GM23248 (cell line): ENCODE measurements around the gene NUP98. TPM values are rescaled to one million over a fixed set of nuclear protein-coding genes. Genes with fewer than 3 reads are reported as not detected.
"Not testable (repeated sequence)": the region's sequence is repeated elsewhere in the genome, so short reads cannot be mapped to it uniquely, and the experiment has no call there.

ENCODE experiments used
- DNase-seq: peaks from one replicate; pipeline ENCODE4 v3.0.0-alpha.2; 2015
- H2AFZ ChIP-seq: fragments of 200-600 bp; sonication (generic); 2 replicates; pipeline ENCODE4 v1.6.1; 2016; ENCODE audit warnings: antibody characterized with exemption
- H3F3A ChIP-seq: fragments of 200-600 bp; sonication (generic); 2 replicates; pipeline ENCODE4 v1.6.1; 2016; ENCODE audit warnings: mild to moderate bottlenecking, antibody characterized with exemption, mixed run types; ENCODE audit not compliant: insufficient read depth
- H3K27ac ChIP-seq: fragments of 200-600 bp; sonication (generic); 2 replicates; pipeline ENCODE4 v1.5.1; 2016; ENCODE audit warnings: mild to moderate bottlenecking
- H3K27me3 ChIP-seq: fragments of 200-600 bp; sonication (generic); replicated peaks from 2 replicates; pipeline ENCODE4 v1.6.1; 2016; ENCODE audit warnings: mild to moderate bottlenecking; ENCODE audit not compliant: insufficient read depth
- H3K36me3 ChIP-seq: fragments of 200-600 bp; sonication (generic); 2 replicates; pipeline ENCODE4 v1.6.1; 2016; ENCODE audit warnings: low read depth, mild to moderate bottlenecking
- H3K4me1 ChIP-seq: fragments of 200-600 bp; sonication (generic); 2 replicates; pipeline ENCODE4 v1.6.1; 2016; ENCODE audit warnings: mild to moderate bottlenecking; ENCODE audit not compliant: insufficient read depth
- H3K4me2 ChIP-seq: fragments of 200-600 bp; sonication (generic); one replicate; pipeline ENCODE4 v1.6.1; 2016; ENCODE audit warnings: mild to moderate bottlenecking; ENCODE audit not compliant: unreplicated experiment
- H3K4me3 ChIP-seq: fragments of 200-600 bp; sonication (generic); 2 replicates; pipeline ENCODE4 v1.5.1; 2016; ENCODE audit warnings: mild to moderate bottlenecking
- H3K79me2 ChIP-seq: fragments of 200-600 bp; sonication (generic); 2 replicates; pipeline ENCODE4 v1.6.1; 2016; ENCODE audit warnings: mild to moderate bottlenecking; ENCODE audit not compliant: insufficient read depth
- H3K9ac ChIP-seq: fragments of 200-600 bp; sonication (generic); 2 replicates; pipeline ENCODE4 v1.6.1; 2016; ENCODE audit warnings: mild to moderate bottlenecking
- H3K9me2 ChIP-seq: fragments of 200-600 bp; sonication (generic); 2 replicates; pipeline ENCODE4 v1.6.1; 2016; ENCODE audit warnings: mixed run types, mild to moderate bottlenecking, moderate library complexity; ENCODE audit not compliant: insufficient read depth
- H3K9me3 ChIP-seq: fragments of 200-600 bp; sonication (generic); one replicate; pipeline ENCODE4 v1.6.1; 2017; ENCODE audit warnings: low read depth
- H4K20me1 ChIP-seq: fragments of 200-600 bp; sonication (generic); 2 replicates; pipeline ENCODE4 v1.6.0; 2016; ENCODE audit not compliant: insufficient read depth
- EZH2 ChIP-seq: fragments of 200-600 bp; sonication (generic); IDR thresholded peaks from 2 replicates; pipeline ENCODE4 v1.6.1; 2018; ENCODE audit warnings: antibody characterized with exemption, mild to moderate bottlenecking; ENCODE audit not compliant: insufficient read depth, poor library complexity, severe bottlenecking
- EZH2phosphoT487 ChIP-seq: fragments of 200-600 bp; sonication (generic); IDR thresholded peaks from 2 replicates; pipeline ENCODE4 v1.6.1; 2018; ENCODE audit warnings: antibody characterized with exemption, moderate library complexity, mild to moderate bottlenecking, low read depth; ENCODE audit not compliant: insufficient read depth
- WGBS, 2 experiments: methylation state at CpG; one replicate each; pipeline ENCODE4 v1.1.6; 2015 to 2017; ENCODE audit warnings: low lambda C conversion rate in 2 of 2, low coverage in 1 of 2; ENCODE audit errors: missing lambda C conversion rate in 2 of 2; 5-methylcytosine and 5-hydroxymethylcytosine counted together
- in situ Hi-C: fragments of 300-500 bp; cut with MboI; formaldehyde crosslinking; loops from 2 replicates; pipeline ENCODE4 v1.15.0; 2020
- polyA plus RNA-seq: library from polyadenylated mRNA; unstranded; fragments of >200 nt; fragmentation: Nextera tagmentation; extraction: Ambion mirVana; gene quantifications from 2 replicates; pipeline ENCODE4 v1.2.1, GENCODE V29; 2016
- total RNA-seq: library from RNA; depleted of rRNA; stranded (reverse); fragments of >200 nt; shearing (Covaris generic); gene quantifications from 2 replicates; pipeline ENCODE4 v1.2.3, GENCODE V29; 2014

The NUP98 gene
- total and polyA plus RNA-seq, 2 experiments from 2014 or later = 30.5 to 79.3 TPM

DNA sequence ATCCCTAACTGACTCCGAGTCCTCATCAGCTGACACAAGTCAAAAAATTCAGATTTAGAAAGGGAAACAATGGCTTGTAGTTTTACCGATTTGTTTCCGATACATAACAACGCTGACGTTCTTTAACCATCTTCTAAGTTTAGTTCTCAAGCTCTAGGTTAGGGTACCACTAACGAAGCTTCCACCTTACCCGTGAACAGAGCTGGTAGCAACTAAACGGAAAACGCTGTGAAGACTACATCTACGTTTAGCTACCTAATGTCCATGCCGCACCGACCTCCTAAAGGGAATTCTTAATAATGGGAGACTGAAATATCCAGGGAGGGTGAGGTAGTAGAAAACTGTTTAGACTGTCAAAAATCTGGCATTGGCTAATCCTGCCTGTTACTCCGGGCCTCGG, 1.0 kb downstream of the NUP98 start:
- DNase-seq = peak; percentile 44
- no peaks in the 10 kb centered on the region for H3K9me3 ChIP-seq
- H4K20me1 ChIP-seq = peaks cover 2% of the 10 kb centered on the region; the same call in 1 of the 2 replicates
- H3K9me2 ChIP-seq = no peaks in the 10 kb centered on the region
- H3K4me2 ChIP-seq = peak overlapping the region; percentile 96
- in situ Hi-C loops = no loop called here
- H3K9ac ChIP-seq = peak overlapping the region; percentile 99
- no peaks in the 10 kb centered on the region for H3K27me3 ChIP-seq
- peaks cover 5% of the 10 kb centered on the region; the same call in 1 of the 2 replicates for H3F3A ChIP-seq
- TF ChIP-seq EZH2 = no peak
- no peak for TF ChIP-seq EZH2phosphoT487
- peaks cover 15% of the 10 kb centered on the region for H3K36me3 ChIP-seq
- peak overlapping the region; percentile 87 for H3K27ac ChIP-seq
- H3K79me2 ChIP-seq = peaks cover 60% of the 10 kb centered on the region
- H3K4me1 ChIP-seq = peaks cover 16% of the 10 kb centered on the region
- peak overlapping the region; percentile 59; the same call in 1 of the 2 replicates for H2AFZ ChIP-seq
- H3K4me3 ChIP-seq = peak overlapping the region; percentile 98
- 1 to 2% methylated on average over 14 of the region's 14 CpGs for WGBS, 2 experiments

DNA sequence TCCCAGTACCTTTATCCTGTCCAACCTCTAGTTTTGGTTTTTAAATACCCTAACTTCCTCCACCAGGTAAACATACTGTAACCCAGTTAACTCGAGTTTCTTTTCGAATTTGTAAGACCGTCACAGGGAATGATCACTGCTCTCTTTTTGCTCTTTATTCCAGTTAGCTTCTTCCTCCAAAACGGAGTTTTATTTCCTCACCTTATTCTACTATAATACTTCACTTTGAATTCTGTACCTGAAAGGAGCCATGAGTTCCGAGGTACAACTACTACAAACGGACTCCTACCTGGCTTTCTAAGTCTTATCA, 1.4 kb downstream of the NUP98 start:
- Histone ChIP-seq H3K9me3 (no peaks in the 10 kb centered on the region), H3K4me1 (peaks cover 16% of the 10 kb centered on the region), H4K20me1 (peaks cover 2% of the 10 kb centered on the region; the same call in 1 of the 2 replicates), H3K27me3 (no peaks in the 10 kb centered on the region), H3K27ac (peak overlapping the region; percentile 87), H3K9ac (peak overlapping the region; percentile 99), H3K9me2 (no peaks in the 10 kb centered on the region), H3K36me3 (peaks cover 15% of the 10 kb centered on the region), H3K4me3 (peak overlapping the region; percentile 98), H2AFZ (no peak overlapping the region), H3K79me2 (peaks cover 64% of the 10 kb centered on the region), H3F3A (peaks cover 2% of the 10 kb centered on the region; the same call in 1 of the 2 replicates), H3K4me2 (peak overlapping the region; percentile 96)
- WGBS, 2 experiments = 47% methylated on average over 6 of the region's 6 CpGs
- in situ Hi-C loops = no loop called here
- no peak for DNase-seq
- TF ChIP-seq EZH2phosphoT487 = no peak
- no peak for TF ChIP-seq EZH2

DNA sequence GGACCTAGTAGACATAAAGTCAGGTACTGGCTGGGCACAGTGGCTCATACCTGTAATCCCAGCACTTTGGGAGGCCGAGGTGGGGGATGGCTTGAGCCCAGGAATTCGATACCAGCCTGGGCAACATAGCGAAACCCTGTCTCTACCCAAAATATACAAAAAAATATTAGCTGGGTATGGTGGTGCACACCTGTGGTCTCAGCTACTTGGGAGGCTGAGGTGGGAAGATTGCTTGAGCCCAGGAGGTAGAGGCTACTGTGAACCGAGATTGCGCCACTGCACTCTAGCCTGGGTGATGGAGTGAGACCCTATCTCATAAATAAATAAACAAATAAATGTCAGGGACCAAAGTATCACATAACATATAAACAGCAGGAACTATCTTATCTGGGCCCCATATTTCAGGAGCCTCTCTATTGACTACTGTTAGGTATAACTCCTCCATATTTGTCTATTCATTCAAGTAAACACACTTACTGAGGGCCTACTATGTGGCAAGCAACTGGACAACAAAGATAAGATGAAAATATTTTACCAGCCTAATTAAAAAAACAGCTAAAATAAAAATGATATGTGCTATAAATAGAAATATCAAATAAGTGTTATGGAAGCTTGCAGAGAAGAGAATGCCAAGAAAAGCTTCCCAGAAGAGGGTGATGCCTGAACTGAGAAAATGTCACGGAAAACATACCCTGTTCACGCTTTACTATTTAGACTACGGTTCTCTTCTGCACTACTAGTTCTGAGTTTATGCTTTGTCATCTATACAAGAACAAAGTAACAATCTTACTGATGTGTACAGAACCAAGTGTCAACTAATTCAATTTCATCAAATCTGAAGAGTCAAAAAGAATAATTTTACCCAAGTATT, 2.0 kb downstream of the NUP98 start:
- Histone ChIP-seq H3K9me2 (no peaks in the 10 kb centered on the region), H3K27ac (peak overlapping the region; percentile 87; the same call in 1 of the 2 replicates), H3K9ac (peak overlapping the region; percentile 99), H3F3A (0 out of 2 replicates have a peak, but pooled peaks cover 1% of the 10 kb centered on the region), H3K36me3 (peaks cover 19% of the 10 kb centered on the region), H3K4me2 (peak overlapping the region; percentile 96), H3K4me1 (peaks cover 16% of the 10 kb centered on the region), H3K9me3 (no peaks in the 10 kb centered on the region), H2AFZ (no peak overlapping the region), H3K79me2 (peaks cover 70% of the 10 kb centered on the region), H3K4me3 (peak overlapping the region; percentile 98), H4K20me1 (peaks cover 5% of the 10 kb centered on the region; the same call in 1 of the 2 replicates), H3K27me3 (no peaks in the 10 kb centered on the region)
- TF ChIP-seq EZH2phosphoT487 = no peak
- no peak for TF ChIP-seq EZH2
- DNase-seq = peak; percentile 22
- in situ Hi-C loops = no loop called here
- 72 to 78% methylated on average over 8 of the region's 8 CpGs for WGBS, 2 experiments

DNA sequence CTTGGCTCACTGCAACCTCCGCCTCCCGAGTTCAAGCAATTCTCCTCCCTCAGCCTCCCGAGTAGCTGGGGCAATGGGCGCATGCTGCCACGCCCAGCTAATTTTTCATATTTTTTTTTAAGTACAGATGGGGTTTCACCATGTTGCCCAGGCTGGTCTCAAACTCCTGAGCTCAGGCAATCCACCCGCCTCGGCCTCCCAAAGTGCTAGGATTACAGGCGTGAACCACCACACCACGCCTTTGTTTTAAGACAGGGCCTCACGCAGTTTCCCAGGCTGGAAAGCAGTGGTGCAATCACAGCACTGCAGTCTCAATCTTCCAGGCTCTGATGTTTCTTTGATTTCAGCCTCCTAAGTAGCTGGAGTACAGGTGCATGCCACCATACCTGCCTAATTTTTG, 3.0 kb downstream of the NUP98 start:
- H3K9me2 ChIP-seq, in situ Hi-C loops, H3K9ac ChIP-seq, H3K9me3 ChIP-seq, H3K4me3 ChIP-seq, H3K27ac ChIP-seq, H3K27me3 ChIP-seq, H3K4me2 ChIP-seq, DNase-seq, H3F3A ChIP-seq, H2AFZ ChIP-seq, H4K20me1 ChIP-seq: not testable (repeated sequence)
- Histone ChIP-seq H3K36me3 (peaks cover 19% of the 10 kb centered on the region), H3K4me1 (peaks cover 16% of the 10 kb centered on the region), H3K79me2 (peaks cover 79% of the 10 kb centered on the region)
- WGBS, 2 experiments = 94% methylated on average over 10 of the region's 10 CpGs
